GM21619 (cell line): ENCODE data around the gene BAIAP3.
"Not testable (repeated sequence)": the region's sequence is repeated elsewhere in the genome, so short reads cannot be mapped to it uniquely, and the experiment has no call there.

Experiments
- ATAC-seq: cut with Tn5 transposase; IDR thresholded peaks from one replicate; pipeline ENCODE4 v1.9.1; 2021; ENCODE audit not compliant: unreplicated experiment

Gene BAIAP3

DNA sequence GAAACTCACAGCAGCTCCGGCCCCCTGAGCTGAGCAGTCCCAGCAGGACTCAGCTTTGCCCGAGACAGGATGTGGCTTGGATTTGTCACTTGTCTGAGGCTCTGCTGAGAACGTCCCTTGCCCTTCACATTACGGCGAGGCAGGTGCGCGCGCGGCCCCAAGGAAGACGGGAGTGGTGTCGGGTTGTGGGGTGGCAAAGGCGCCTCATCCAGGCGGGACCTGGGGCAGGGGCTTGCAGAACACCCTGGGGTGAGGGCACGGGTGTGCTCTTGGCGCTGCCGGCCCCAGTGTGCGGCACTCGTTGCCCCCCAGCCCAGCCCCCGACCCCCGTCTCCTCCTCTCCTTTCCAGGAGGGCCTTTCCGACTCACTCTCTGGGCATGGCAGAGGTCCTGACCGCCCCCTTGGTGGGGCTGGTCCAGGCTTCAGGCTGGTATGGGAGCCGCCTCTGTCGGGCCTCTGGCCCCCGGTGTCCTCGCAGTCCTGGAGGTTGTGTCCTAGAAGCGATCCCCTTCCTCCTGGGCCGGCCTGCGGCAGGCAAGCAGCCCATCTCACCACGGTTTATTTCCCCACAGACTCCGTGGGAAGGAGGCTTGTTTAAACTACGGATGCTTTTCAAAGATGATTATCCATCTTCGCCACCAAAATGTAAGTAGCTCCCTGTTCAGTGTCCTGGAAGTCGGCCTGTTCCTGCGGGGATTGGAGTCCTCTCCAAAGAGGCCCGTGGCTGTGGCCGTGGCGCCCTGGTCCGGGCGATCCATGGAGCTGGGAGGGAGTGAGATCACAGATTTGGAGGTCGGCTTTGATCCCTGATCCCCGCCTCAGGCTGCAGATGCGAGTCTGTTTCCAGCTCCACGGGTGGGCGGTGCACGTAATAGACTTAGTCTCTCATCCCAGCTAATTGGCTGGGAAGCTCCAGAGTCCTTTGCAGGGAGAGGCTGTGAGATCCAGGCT, 18.1 kb upstream of the BAIAP3 start:
- ATAC-seq, result no peak

DNA sequence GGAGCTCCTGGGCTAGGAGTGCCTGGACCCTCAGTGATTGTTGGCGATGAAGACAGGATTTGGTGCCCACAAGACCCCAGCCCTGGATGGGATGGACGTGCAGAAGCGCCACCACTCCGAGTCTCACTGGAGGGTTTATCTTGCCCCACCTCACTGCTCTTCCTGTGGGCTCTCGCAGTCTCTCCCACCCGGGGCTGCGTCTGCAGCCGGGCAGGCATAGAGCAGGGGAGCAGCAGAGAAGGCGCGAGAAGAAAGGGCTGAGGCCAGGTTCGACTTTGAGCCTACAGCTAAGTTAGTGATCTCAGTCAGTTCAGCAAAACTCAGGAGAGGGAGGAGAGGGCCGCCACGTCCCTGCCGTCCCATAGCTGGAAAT, 17.4 kb upstream of the BAIAP3 start:
- no peak for ATAC-seq

DNA sequence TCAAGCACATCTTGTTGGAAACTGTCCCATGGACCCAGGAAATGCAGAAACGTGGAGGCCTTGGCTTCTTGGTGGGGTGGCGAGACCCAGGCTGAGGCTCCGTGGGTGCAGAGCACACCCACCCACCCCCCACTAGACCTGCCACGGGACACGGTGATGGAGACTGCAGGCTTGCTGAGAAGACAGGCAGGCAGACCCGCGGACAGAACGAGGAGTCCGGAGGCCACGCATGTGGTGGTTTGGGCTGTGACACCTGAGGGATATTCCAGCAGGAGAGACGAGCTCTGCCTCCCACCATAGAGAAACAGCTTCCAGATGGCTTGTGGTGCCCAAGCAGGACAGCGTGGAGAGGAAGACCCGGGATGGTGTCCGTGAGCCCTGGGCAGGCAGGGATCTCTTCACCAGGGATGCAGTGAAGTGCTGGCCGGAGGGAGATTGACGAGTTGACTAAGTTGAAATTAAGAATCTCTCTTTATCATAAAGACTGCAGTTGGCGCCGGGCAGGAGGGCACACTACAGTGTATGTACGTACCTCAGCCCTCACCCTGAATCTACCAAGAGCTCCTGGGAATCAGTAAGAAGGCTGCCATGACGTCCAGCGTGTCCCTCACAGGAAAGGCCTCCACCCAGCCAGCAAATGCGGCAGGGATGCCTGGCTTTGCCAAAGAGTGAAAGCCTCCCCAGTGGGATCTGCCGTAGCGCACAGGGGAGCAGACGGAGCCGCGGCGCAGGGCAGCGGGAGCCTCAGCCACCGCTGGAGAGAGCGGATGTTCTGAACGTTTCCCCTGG, 15.8 kb upstream of the BAIAP3 start:
- no peak for ATAC-seq

DNA sequence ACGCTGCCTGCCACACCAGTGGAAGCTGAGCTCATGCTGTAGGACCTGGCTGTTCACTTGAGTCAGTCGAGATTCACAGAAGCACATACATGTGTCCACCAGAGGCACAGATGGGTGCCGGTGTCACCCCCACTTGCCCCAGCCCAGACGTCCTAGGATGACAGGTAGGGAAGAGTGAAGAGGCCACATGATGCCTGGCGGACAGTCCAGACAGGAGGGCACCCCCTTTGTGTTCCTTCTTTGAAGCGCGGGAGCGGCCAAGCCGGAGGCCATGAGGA, 15.2 kb upstream of the BAIAP3 start:
- no peak for ATAC-seq

DNA sequence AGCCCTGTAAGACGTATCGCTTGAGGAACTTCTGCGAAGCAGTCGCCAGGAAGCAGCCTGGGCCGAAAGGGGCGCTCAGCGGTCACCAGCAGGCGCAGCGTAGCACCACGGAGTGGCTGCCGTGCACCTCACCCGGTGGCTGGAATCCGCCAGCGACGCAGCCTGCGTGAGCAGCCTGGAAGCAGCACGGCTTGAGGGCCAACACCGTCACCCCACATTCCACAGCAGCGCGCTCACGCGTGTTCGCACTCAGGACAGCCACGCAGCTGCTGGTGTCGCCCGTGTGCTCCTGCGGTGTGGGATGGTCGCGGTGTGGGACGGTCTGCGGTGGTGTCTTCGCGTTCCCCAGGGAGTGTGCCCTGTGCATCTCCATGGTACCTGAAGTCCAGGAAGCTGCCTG, 14.4 kb upstream of the BAIAP3 start:
- ATAC-seq, result no peak

DNA sequence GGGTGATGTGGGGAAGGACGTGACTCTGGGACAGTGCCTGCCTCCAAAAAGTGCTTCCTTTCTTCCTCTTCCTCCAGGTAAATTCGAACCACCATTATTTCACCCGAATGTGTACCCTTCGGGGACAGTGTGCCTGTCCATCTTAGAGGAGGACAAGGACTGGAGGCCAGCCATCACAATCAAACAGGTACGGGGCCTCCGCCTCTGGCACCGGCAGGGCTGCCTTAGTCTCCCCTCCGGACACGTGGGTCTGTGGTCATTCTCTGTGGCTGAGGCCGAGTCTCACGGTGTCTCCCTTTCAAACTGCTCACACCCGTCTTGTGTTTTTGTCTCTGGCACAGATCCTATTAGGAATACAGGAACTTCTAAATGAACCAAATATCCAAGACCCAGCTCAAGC, 13.3 kb upstream of the BAIAP3 start:
- ATAC-seq, result no peak

DNA sequence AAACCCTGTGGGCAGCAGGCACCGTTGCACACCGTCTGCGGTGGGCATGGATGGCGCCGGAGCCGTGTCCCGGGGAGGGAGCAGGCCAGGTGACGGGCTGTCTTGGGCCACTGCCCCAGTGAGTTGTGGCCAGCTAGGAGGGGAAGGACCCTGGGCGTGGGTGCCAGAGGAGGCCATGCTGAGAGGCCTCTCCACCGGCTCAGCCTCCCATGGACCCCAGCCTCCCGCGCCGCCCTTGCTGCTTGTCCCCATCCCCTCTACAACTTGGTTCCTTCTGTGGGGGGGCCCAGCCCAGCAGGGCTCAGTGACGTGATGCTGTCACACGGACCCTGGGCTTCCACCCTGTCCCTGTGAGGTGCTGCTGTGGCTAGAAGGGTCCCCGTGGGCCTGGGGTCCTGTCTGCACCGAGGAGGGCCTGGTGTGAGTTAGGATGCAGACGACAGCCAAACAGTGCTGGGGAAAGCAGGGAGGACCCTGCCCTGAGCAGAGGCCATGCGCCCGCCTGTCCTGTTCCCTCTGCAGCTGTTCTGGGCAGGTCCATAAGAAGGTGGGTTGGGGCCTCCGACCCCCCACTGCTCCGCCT, 12.7 kb upstream of the BAIAP3 start:
- ATAC-seq, result no peak

DNA sequence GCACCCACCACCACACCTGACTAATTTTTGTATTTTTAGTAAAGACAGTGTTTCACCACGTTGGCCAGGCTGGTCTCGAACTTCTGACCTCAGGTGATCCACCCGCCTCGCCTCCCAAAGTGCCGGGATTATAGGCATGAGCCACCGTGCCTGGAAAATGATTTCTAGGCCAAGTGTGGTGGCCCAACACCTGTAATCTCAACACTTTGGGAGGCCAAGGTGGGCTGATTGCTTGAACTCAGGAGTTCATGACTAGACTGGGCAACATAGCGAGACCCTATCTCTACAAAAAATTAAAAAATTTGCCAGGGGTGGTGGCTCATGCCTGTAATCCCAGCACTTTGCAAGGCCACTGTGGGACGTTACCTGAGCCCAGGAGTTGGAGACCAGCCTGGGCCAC, 11.0 kb upstream of the BAIAP3 start:
- ATAC-seq, result no peak

DNA sequence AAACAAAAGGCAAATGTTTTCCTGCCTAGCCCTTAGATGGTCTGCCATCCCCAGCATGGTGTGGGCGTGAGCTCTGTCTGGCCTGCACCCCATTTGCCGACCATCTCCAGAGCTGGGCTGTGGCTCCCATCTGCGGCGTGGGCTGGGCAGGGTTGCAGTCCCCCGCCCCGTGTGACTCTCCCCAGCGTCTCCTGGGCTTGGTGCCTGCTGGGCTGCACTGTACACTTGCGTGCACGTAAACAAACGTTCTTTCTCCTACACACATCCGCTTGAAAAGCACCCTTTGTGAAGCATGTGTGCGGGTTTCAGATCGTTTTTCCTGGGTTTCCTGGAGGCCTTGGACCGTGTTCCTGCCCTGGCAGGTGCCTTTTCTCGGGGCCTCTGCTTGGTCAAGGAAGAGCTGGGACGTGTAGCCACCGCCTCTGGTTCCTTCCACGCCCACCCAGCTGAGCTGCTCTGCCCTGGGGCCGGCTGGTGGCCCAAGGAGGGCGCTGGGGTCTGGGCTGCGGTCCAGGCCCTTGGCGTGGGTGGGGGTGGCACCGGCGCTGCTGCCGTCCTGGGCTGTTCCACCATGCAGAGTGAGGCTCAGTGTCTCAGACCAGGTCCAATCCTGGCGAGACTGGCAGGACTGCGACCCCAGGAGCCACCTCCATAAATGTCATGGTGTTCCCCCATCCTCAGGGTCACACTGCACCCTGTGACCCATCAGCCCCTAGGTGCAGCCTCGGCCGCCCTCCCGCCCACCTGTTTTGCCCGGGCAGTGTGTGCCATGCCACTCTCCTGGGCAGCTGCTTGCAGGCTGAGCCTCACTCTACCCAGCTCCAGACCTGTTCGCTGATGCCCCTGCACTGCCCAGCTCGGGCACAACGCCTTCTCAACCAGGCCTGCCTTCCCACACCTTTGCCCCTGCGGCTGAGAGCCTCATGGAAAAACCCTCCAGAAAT, 9.9 kb upstream of the BAIAP3 start:
- no peak for ATAC-seq

DNA sequence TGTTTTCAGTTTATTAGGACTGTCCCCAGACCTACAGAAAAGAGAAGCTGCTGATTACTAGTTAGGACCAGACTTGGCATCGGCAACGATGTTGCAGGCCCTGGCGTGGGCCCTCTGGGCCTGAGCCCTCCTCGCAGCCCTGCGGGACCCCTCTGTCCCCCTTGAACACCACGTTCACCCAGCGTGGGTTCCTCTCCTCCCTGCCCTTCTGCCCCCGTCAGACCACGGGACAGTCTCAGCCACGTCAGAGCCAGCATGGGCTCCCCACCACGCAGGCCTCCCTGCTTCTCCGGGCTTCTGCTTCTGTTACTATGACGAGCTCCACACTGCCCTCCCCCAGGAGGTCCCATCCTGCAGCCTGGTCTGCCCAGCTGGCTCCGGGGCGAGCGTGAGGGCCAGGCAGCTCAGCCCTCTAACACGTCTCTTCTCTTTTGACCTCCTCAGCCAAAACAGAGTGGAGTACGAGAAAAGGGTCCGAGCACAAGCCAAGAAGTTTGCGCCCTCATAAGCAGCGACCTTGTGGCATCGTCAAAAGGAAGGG, 9.1 kb upstream of the BAIAP3 start:
- ATAC-seq, result no peak

DNA sequence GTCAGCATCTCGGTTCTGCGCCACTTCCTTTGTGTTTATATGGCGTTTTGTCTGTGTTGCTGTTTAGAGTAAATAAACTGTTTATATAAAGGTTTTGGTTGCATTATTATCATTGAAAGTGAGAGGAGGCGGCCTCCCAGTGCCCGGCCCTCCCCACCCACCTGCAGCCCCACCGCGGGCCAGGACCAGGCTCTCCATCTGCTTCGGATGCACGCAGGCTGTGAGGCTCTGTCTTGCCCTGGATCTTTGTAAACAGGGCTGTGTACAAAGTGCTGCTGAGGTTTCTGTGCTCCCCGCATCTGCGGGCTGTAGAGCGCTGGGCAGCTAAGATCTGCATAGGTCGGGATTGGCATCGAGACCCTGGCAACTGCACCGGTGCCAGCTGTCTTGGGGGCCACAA, 8.2 kb upstream of the BAIAP3 start:
- ATAC-seq, result no peak

DNA sequence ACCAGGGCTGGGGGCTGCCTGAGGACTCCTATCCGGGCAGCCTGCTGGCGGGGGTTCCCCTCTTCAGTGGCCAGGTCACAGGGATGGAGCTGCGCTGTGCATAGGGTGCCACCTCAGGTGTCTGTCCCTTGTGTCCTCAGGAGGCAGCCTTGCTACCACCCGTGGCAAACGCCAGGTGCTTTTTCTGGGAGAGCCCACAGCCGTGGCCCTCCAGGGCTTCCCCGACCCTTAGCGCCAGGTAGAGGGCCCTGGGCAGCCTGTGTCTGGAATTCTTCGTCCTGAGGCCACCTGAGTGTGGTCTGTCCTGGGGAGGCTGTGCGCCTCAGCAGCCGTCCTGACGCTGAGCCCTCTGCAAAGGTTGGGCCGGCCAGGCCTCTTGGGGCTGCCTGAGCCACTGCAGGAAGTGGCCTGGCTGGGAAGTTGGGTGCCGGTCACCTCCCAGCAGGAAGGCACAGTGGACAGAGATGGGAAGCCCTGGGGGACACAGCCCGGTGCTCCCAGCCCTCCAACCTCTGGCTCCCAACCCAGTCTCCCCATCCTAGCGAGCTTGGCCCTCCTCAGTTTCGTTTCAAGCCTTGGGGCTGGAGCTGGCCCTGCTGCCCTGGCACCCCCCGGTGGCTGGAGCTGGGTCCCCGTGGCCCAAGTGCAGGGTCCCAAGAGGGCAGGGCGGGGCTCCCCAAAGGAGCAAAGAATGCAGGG, 7.6 kb upstream of the BAIAP3 start:
- no peak for ATAC-seq

DNA sequence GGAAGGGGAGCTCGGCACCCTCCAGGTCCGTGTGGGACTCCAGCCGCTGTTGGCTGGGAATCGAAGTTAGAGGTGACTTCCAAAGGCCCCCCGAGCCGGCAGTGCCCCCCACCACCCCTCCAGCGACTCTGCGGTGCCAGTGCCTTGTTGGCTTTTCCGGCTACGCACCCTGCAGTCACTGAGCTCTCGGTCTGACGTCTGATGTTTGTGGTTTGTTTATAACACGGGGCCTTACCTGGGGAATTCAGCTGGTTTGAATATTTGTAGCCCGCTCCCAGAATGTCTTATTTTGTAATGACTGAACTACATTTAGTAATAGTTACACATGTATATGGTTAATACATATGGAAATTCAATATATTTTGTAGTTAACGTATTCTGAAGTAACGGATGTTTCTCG, 7.1 kb upstream of the BAIAP3 start:
- no peak for ATAC-seq

DNA sequence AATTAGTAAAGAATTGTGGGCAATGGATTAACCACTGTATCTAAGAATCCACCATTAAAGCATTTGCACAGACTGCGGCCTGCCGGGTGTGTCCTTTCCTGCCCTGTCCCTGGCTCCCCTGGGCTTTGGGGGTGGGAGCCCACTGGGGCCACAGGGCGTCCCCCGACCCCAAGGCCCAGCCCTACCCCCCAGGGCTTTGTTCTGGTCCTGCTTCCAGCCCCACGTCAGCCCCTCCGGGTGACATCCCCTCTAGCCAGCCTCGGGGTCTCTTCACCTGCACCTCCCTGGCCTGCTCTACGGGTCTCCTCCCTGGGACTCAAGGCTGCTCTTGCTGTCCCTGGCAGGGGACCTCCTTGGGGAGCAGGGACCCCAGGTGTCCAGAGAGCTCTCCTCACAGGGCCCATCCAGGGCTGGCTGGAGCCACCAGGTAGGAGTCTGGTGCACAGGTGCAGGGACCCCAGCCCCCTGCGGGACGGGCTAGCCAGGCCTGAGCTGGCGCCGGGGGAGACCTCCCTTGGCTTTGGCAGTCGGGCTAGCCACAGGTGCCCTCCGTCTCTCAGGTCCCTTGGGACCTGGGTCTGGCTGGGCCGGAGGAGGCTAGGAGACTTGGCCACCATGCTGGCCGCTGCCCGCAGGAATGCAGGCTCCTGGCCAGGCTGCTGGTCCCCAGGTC, 6.4 kb upstream of the BAIAP3 start:
- ATAC-seq, result no peak

DNA sequence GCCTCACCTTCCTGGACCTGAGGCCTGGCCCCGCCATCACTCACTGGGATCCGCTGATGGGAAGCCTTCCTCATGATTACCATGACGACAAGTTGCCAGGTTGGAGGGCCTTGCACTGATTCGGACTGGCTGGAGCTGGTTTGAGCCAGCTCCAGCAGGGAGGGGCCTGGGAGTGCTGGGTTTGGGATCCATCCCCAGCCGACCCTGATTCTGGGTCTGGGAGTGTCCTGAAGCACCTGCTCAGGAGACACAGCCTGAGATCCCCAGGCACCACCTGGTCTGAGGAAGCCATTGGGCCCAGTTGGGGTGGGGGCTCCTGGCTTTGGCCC, 5.9 kb upstream of the BAIAP3 start:
- ATAC-seq, result no peak

DNA sequence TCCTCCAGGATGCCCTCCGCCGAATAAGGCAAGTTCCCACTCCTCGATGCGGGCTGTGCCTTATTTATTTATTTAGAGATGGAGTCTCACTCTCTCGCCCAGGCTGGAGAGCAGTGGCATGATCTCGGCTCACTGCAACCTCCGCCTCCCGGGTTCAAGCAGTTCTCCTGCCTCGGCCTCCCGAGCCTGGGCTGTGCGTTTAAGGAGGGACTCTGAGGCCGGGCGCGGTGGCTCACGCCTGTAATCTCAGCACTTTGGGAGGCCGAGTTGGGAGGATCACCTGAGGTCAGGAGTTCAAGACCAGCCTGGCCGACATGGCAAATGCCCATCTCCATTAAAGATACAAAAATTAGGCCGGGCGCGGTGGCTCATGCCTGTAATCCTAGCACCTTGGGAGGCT, 5.3 kb upstream of the BAIAP3 start:
- ATAC-seq, result not testable (repeated sequence)

DNA sequence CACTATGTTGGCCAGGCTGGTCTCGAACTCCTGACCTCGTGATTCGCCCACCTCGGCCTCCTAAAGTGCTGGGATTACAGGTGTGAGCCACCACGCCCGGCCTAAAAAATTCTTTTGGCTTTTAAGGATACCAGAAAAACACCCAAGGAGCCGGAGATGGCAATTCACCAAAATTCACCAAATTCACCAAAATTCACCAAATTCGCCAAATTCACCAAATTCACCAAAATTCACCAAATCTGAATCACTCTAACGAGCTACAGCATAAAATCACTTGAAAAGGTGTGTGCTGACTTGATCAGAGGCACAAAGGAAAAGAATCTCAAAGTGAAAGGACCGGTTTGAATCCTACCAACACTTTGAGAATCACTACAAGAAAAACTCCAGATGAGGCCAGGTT, 4.5 kb upstream of the BAIAP3 start:
- not testable (repeated sequence) for ATAC-seq

DNA sequence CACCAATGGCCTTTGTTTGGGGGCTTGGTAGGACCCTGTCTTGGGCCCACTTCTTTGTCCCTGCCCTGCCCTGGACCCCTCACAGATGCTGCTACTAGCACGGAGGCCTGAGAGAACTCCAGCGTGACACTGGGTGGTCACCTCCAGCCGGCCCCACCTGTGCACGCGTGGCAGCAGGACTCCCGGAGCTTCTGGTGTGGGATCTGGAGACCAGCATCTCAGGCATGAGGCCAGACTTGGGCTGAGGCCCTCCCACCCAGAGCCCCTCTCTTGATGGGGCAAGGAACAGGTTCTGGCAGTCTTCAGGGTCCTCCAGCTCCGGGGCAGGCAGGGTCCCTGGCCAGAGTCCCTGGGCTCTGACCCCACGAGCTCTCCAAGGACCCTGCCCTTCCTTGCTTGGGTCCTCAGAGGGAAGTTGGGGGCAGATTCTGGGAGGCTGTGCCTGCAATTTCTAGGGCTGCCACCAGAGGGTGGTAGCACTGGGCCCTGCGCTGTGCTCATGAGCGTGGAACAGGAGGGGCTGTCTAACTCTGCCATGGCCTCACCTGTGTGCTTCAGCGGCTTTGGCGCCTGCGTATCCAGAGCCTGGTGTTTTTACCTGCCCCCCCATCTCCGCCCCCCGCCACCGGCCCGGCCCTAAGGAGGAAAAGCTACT, 3.1 kb upstream of the BAIAP3 start:
- ATAC-seq, result no peak
